Measurements from ENCODE around the gene HNRNPH1.

HNRNPH1 gene

GRCh38 chr5:179603308-179603707 is 20.2 kb downstream of the HNRNPH1 start:
- Histone ChIP-seq H3K36me3 (ENCODE audit: control insufficient read depth, insufficient read depth, low read length) (peaks cover 36% of the 10 kb centered on the region), H3K9me3 (ENCODE audit: control insufficient read depth, insufficient read depth, low read length) (no peaks in the 10 kb centered on the region), H3K4me1 (ENCODE audit: control insufficient read depth, insufficient read depth, low read length) (no peaks in the 10 kb centered on the region), H3K27ac (ENCODE audit: low read length) (no peak overlapping the region), H3K27me3 (ENCODE audit: control insufficient read depth, insufficient read depth, low read length) (no peaks in the 10 kb centered on the region), H3K4me3 (ENCODE audit: low read length) (no peak overlapping the region)
- DNase-seq (ENCODE audit: low read depth, low spot score): no peak
- WGBS (ENCODE audit: insufficient coverage, insufficient read length): no CpG with 5 or more reads among the region's 12 CpGs

DNA sequence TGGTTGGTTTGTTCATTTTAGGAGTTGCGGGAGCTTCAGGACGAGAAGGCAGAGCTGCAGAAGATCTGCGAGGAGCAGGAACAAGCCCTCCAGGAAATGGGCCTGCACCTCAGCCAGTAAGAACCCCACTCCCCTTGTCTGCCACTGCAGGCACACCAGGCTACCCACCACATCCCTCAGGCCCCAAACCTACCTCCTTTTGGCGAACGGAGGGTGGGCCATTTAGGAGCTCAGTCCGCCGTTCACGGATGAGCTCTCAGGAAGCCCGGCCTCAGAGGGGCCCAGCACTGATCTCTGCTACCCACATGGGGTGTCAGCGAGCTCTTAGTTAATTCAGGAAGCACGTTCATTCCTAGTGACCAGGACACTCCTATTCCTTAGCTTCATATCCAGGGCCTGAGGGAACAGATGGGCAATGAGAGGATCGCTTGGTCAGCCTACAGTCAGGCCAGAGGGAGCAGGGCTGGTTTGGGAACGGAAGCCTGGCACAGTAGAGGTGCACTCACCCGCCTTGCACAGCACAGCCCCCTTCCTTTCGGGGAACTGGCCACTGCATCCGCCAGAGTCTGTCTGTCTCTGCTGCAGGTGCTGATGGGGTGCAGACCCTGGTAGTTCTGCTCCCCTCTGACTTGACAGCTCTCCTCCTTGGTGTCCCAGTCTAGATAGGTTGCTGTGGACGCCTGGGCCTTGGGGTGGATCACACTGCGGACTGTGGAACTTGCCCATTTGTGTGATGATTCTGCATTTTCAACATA is 21.4 kb downstream of the HNRNPH1 start:
- Histone ChIP-seq H3K9me3 (ENCODE audit: control insufficient read depth, insufficient read depth, low read length) (no peaks in the 10 kb centered on the region), H3K36me3 (ENCODE audit: control insufficient read depth, insufficient read depth, low read length) (peaks cover 35% of the 10 kb centered on the region), H3K27me3 (ENCODE audit: control insufficient read depth, insufficient read depth, low read length) (no peaks in the 10 kb centered on the region), H3K4me1 (ENCODE audit: control insufficient read depth, insufficient read depth, low read length) (no peaks in the 10 kb centered on the region), H3K4me3 (ENCODE audit: low read length) (no peak overlapping the region), H3K27ac (ENCODE audit: low read length) (no peak overlapping the region)
- no CpG with 5 or more reads among the region's 18 CpGs for WGBS (ENCODE audit: insufficient coverage, insufficient read length)
- DNase-seq (ENCODE audit: low read depth, low spot score): no peak

DNA sequence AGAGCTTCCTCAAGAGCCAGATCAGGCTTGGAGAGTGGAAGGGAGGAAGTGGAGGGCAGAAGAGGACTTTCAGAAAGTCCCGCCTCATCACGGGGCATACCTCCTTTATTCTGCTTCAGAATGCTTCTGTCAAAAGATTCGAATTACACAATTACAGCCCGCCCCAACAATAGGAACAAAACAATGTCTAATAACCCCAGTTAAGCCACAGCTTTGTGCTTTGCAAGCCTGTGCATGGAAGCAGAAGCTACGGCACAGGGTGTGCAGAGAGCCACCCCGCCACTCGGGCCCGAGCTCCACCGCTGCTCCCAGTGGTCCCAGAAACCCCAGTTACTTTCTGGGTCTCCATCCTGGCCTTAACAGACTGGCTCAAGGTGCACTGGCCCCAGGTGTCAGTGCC is 23.5 kb downstream of the HNRNPH1 start:
- H3K27ac ChIP-seq (ENCODE audit: low read length): no peak overlapping the region
- no peak for DNase-seq (ENCODE audit: low read depth, low spot score)
- H3K4me1 ChIP-seq (ENCODE audit: control insufficient read depth, insufficient read depth, low read length): no peaks in the 10 kb centered on the region
- no peaks in the 10 kb centered on the region for H3K9me3 ChIP-seq (ENCODE audit: control insufficient read depth, insufficient read depth, low read length)
- WGBS (ENCODE audit: insufficient coverage, insufficient read length): no CpG with 5 or more reads among the region's 9 CpGs
- peaks cover 34% of the 10 kb centered on the region for H3K36me3 ChIP-seq (ENCODE audit: control insufficient read depth, insufficient read depth, low read length)
- H3K27me3 ChIP-seq (ENCODE audit: control insufficient read depth, insufficient read depth, low read length): no peaks in the 10 kb centered on the region
- no peak overlapping the region for H3K4me3 ChIP-seq (ENCODE audit: low read length)

DNA sequence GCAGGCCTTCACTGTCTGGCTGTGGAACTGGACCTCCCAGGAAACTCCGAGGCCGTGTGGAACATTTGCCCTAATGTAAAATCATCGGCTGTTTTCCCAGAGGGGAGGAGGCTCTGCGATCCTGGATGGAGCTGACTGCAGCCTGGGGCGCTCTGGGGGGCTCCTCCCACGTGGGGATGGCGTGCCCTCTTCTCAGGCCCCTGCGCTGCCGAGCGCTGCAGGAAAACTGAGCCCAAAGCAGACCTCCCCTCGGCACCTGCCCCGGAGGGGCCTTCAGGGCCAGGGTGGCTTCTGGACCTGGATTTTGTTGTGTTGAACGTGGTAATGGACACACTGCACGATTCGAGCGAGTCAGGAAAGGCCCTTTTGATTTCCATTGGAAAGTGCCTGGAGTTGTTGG is 23.9 kb downstream of the HNRNPH1 start:
- Histone ChIP-seq H3K27ac (ENCODE audit: low read length) (no peak overlapping the region), H3K36me3 (ENCODE audit: control insufficient read depth, insufficient read depth, low read length) (peaks cover 38% of the 10 kb centered on the region), H3K4me3 (ENCODE audit: low read length) (no peak overlapping the region), H3K9me3 (ENCODE audit: control insufficient read depth, insufficient read depth, low read length) (no peaks in the 10 kb centered on the region), H3K4me1 (ENCODE audit: control insufficient read depth, insufficient read depth, low read length) (no peaks in the 10 kb centered on the region), H3K27me3 (ENCODE audit: control insufficient read depth, insufficient read depth, low read length) (no peaks in the 10 kb centered on the region)
- WGBS (ENCODE audit: insufficient coverage, insufficient read length): no CpG with 5 or more reads among the region's 16 CpGs
- DNase-seq (ENCODE audit: low read depth, low spot score): no peak

- Histone ChIP-seq H3K27ac (ENCODE audit: low read length) (no peak overlapping the region), H3K9me3 (ENCODE audit: control insufficient read depth, insufficient read depth, low read length) (no peaks in the 10 kb centered on the region), H3K36me3 (ENCODE audit: control insufficient read depth, insufficient read depth, low read length) (peaks cover 38% of the 10 kb centered on the region), H3K27me3 (ENCODE audit: control insufficient read depth, insufficient read depth, low read length) (no peaks in the 10 kb centered on the region), H3K4me3 (ENCODE audit: low read length) (no peak overlapping the region), H3K4me1 (ENCODE audit: control insufficient read depth, insufficient read depth, low read length) (no peaks in the 10 kb centered on the region)
- no peak for DNase-seq (ENCODE audit: low read depth, low spot score)
- WGBS (ENCODE audit: insufficient coverage, insufficient read length): no CpG with 5 or more reads among the region's 9 CpGs
These were observed 24.4 kb downstream of the HNRNPH1 start for GRCh38 chr5:179599100-179599499.

DNA sequence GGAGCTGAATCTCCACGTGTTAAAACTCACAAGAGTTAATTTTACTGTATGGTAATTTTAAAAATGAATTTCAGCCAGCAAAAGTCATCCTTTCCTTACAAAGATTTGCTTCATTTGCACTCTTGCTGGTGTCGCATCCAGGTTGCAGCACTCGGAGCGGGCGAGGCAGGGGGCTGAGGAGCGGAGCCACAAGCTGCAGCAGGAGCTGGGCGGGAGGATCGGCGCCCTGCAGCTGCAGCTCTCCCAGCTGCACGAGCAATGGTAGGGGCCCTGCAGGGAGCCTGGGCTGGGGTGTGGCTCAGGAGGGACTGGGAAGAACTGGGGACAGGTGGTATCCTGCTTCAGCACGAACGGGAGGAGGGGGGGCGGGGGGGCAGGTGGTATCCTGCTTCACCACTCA is 27.1 kb downstream of the HNRNPH1 start:
- no CpG with 5 or more reads among the region's 13 CpGs for WGBS (ENCODE audit: insufficient coverage, insufficient read length)

GRCh38 chr5:179595916-179596315 is 27.6 kb downstream of the HNRNPH1 start:
- no peaks in the 10 kb centered on the region for H3K9me3 ChIP-seq (ENCODE audit: control insufficient read depth, insufficient read depth, low read length)
- no peaks in the 10 kb centered on the region for H3K4me1 ChIP-seq (ENCODE audit: control insufficient read depth, insufficient read depth, low read length)
- peaks cover 36% of the 10 kb centered on the region for H3K36me3 ChIP-seq (ENCODE audit: control insufficient read depth, insufficient read depth, low read length)
- H3K27ac ChIP-seq (ENCODE audit: low read length): no peak overlapping the region
- H3K4me3 ChIP-seq (ENCODE audit: low read length): no peak overlapping the region
- H3K27me3 ChIP-seq (ENCODE audit: control insufficient read depth, insufficient read depth, low read length): no peaks in the 10 kb centered on the region
- no peak for DNase-seq (ENCODE audit: low read depth, low spot score)
- no CpG with 5 or more reads among the region's 6 CpGs for WGBS (ENCODE audit: insufficient coverage, insufficient read length)

More for the DNA sequence above, 27.1 kb downstream of the HNRNPH1 start:
- DNase-seq (ENCODE audit: low read depth, low spot score): no peak
- H3K4me1 ChIP-seq (ENCODE audit: control insufficient read depth, insufficient read depth, low read length): no peaks in the 10 kb centered on the region
- no peaks in the 10 kb centered on the region for H3K9me3 ChIP-seq (ENCODE audit: control insufficient read depth, insufficient read depth, low read length)
- no peaks in the 10 kb centered on the region for H3K27me3 ChIP-seq (ENCODE audit: control insufficient read depth, insufficient read depth, low read length)
- no peak overlapping the region for H3K4me3 ChIP-seq (ENCODE audit: low read length)
- H3K36me3 ChIP-seq (ENCODE audit: control insufficient read depth, insufficient read depth, low read length): peaks cover 36% of the 10 kb centered on the region
- H3K27ac ChIP-seq (ENCODE audit: low read length): no peak overlapping the region

DNA sequence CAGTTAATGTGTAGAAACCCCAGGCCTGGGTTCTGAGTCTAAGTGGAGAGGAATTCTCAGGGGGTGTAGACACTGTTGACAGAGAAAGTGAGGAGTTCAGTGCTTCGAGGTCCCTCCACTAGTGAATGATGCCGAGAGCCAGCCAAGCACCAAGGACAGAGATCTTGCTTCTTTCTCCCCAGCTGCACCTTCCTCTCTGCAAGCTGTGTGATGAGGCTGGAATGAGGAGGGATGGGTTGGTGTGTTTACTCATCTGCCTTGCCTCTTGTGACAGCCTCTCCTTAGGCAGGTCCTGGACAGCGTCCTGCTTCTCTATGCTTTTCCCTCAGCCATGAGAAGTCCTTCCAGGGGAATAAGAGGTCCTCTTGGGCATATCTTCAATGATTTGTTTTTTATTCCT is 35.3 kb downstream of the HNRNPH1 start:
- Histone ChIP-seq H3K4me1 (ENCODE audit: control insufficient read depth, insufficient read depth, low read length) (no peaks in the 10 kb centered on the region), H3K36me3 (ENCODE audit: control insufficient read depth, insufficient read depth, low read length) (peaks cover 18% of the 10 kb centered on the region; the same call in 1 of the 2 replicates), H3K4me3 (ENCODE audit: low read length) (no peak overlapping the region), H3K9me3 (ENCODE audit: control insufficient read depth, insufficient read depth, low read length) (no peaks in the 10 kb centered on the region), H3K27ac (ENCODE audit: low read length) (no peak overlapping the region), H3K27me3 (ENCODE audit: control insufficient read depth, insufficient read depth, low read length) (no peaks in the 10 kb centered on the region)
- WGBS (ENCODE audit: insufficient coverage, insufficient read length): no CpG with 5 or more reads among the region's 3 CpGs
- no peak for DNase-seq (ENCODE audit: low read depth, low spot score)

GRCh38 chr5:179585941-179586401 is 37.5 kb downstream of the HNRNPH1 start:
- no peak for DNase-seq (ENCODE audit: low read depth, low spot score)
- no peaks in the 10 kb centered on the region for H3K4me1 ChIP-seq (ENCODE audit: control insufficient read depth, insufficient read depth, low read length)

DNA sequence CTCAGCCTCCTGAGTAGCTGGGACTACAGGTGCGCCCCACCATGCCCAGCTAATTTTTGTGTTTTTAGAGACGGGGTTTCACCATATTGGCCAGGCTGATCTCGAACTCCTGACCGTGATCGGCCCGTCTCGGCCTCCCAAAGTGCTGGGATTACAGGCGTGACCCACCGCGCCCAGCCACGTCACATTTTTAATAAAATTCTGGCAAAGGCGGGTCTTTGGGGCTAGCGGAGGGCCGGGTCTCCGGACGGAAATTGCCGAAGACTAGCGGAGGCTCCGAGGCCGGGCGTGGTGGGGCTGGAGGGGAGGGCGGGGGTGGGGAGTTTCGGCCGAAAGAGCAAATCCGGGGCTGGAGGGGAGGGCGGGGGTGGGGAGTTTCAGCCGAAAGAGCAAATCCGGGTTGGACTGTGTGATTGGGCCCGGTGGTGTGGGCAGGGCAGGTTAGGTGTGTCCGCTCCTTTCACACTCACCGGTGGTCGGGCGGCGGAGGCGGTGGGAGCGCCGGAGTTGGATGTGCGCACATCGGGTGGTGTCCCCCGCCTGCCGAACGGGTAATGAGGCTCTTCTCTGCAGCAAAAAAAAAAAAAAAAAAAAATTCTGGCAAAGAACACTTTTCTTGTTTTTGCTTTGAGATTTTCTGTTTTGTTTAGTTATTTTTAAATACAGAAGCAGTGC is 46.0 kb downstream of the HNRNPH1 start:
- no peak overlapping the region for H3K27ac ChIP-seq (ENCODE audit: low read length)
- H3K4me3 ChIP-seq (ENCODE audit: low read length): no peak overlapping the region
- no peaks in the 10 kb centered on the region for H3K9me3 ChIP-seq (ENCODE audit: control insufficient read depth, insufficient read depth, low read length)
- no peak for DNase-seq (ENCODE audit: low read depth, low spot score)
- H3K27me3 ChIP-seq (ENCODE audit: control insufficient read depth, insufficient read depth, low read length): no peaks in the 10 kb centered on the region
- H3K36me3 ChIP-seq (ENCODE audit: control insufficient read depth, insufficient read depth, low read length): peaks cover 10% of the 10 kb centered on the region; the same call in 1 of the 2 replicates
- no peaks in the 10 kb centered on the region for H3K4me1 ChIP-seq (ENCODE audit: control insufficient read depth, insufficient read depth, low read length)
- WGBS (ENCODE audit: insufficient coverage, insufficient read length): no CpG with 5 or more reads among the region's 42 CpGs

More at GRCh38 chr5:179585941-179586401, 37.5 kb downstream of the HNRNPH1 start:
- H3K27ac ChIP-seq (ENCODE audit: low read length): no peak overlapping the region
- no peaks in the 10 kb centered on the region for H3K9me3 ChIP-seq (ENCODE audit: control insufficient read depth, insufficient read depth, low read length)
- no CpG with 5 or more reads among the region's 9 CpGs for WGBS (ENCODE audit: insufficient coverage, insufficient read length)
- no peaks in the 10 kb centered on the region for H3K27me3 ChIP-seq (ENCODE audit: control insufficient read depth, insufficient read depth, low read length)
- H3K4me3 ChIP-seq (ENCODE audit: low read length): no peak overlapping the region
- H3K36me3 ChIP-seq (ENCODE audit: control insufficient read depth, insufficient read depth, low read length): peaks cover 14% of the 10 kb centered on the region; the same call in 1 of the 2 replicates
